ENCODE results near the gene RAB40A. TPM values are rescaled to one million over a fixed set of nuclear protein-coding genes. Genes with fewer than 3 reads are reported as not detected.
A peak's percentile ranks its signal among the peaks of the same experiment; 100 is the strongest.

The RAB40A gene, protein sequence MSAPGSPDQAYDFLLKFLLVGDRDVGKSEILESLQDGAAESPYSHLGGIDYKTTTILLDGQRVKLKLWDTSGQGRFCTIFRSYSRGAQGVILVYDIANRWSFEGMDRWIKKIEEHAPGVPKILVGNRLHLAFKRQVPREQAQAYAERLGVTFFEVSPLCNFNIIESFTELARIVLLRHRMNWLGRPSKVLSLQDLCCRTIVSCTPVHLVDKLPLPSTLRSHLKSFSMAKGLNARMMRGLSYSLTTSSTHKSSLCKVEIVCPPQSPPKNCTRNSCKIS
- not detected in 2 replicates for total RNA-seq (2014; rRNA removed; shearing (Covaris generic); ENCODE audit: low replicate concordance)

GRCh38 chrX:103519389-103519788, at the start of gene RAB40A:
RAB40A (minus strand) TSS chrX:103519489; CDS start chrX:103500756, 18,733 bp downstream.
- H3K36me3 ChIP-seq = no peaks in the 10 kb centered on the region
- no peaks in the 10 kb centered on the region for H3K9me3 ChIP-seq
- no peak within 1 kb of the TSS for H3K4me3 ChIP-seq
- no peak for DNase-seq
- no peaks in the 10 kb centered on the region for H3K27me3 ChIP-seq

- H3K4me3 ChIP-seq = no peak overlapping the region
- DNase-seq = no peak
These were observed 46.5 kb upstream of the RAB40A start for GRCh38 chrX:103565752-103566151.

DNA sequence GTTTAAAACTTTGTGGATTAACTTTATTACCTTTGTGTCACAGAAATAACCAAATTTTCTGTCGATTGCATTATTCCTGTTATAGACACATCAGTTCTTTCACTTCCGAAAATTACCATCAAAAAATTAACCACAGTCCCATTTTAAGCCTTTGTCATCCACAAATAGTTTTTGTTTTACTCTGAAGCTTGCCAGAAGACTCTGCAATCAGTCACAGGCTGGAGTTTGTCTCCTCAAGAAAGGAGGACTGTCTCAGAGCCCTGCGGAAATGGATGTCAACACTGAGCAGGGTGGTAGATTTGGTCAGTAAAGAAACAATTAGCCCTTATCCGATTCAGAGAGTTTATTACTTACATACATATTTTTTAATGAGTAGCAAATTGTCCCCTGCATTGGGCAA, 45.9 kb upstream of the RAB40A start:
- Histone ChIP-seq H3K9me3 (no peaks in the 10 kb centered on the region), H3K27me3 (no peaks in the 10 kb centered on the region), H3K4me3 (no peak overlapping the region), H3K36me3 (no peaks in the 10 kb centered on the region)
- DNase-seq = no peak

More at GRCh38 chrX:103565752-103566151, 46.5 kb upstream of the RAB40A start:
- Histone ChIP-seq H3K36me3 (no peaks in the 10 kb centered on the region), H3K9me3 (no peaks in the 10 kb centered on the region), H3K27me3 (no peaks in the 10 kb centered on the region)

- no peaks in the 10 kb centered on the region for H3K36me3 ChIP-seq
- DNase-seq = no peak
- H3K4me3 ChIP-seq = no peak overlapping the region
These were observed 43.5 kb upstream of the RAB40A start for GRCh38 chrX:103562801-103563200.

DNA sequence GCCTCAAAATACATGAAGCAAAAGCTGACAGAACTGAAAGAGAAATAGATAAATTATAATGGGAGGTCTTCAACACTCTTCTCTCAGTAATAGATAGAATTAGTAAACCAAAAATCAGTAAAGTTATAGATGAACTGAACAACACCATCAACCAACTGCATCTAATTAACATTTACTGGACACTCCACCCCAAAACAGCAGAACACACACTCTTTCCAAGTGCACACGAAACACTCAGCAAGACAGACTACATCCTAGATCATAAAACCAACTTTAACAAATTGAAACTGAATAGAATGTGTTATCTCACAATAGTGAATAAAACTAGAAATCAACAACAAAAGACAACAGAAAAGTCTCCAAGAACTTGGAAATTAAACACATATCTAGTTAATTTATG, 41.0 kb upstream of the RAB40A start:
- DNase-seq = no peak
- Histone ChIP-seq H3K9me3 (no peaks in the 10 kb centered on the region), H3K4me3 (no peak overlapping the region), H3K27me3 (no peaks in the 10 kb centered on the region), H3K36me3 (no peaks in the 10 kb centered on the region)

More at GRCh38 chrX:103562801-103563200, 43.5 kb upstream of the RAB40A start:
- no peaks in the 10 kb centered on the region for H3K27me3 ChIP-seq
- H3K9me3 ChIP-seq = no peaks in the 10 kb centered on the region

DNA sequence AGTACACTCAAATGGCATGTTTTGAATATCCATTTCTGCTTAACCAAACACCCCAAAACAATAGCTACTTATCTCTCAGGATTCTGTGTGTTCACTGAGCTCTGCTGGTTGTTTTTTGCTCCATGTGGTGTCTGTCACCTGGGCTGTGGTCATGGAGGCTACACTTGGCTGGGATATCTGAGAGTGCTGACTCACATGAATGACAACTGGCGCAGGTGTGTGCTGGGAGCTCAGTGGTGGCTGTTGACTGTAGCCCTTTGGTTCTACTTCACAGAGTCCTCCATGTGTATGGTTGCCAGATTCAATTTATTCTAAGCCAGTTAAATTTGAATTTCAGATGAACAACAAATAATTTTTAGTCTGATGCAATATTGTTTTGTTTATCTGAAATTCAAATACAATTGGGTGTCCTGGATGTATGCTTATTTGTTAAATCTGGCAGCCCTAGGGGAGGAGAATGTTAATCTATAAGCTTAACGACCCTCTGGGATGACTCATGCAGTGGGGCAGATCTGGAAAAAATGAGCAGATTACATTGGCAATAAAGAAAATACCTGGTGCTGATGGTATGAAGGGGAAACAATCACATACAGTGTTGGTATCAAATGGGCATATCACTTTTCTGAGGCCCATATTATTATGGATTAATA, 37.8 kb upstream of the RAB40A start:
- no peaks in the 10 kb centered on the region for H3K27me3 ChIP-seq
- no peak overlapping the region for H3K4me3 ChIP-seq
- H3K36me3 ChIP-seq = no peaks in the 10 kb centered on the region
- H3K9me3 ChIP-seq = no peaks in the 10 kb centered on the region
- DNase-seq = no peak

- no peaks in the 10 kb centered on the region for H3K27me3 ChIP-seq
- no peak for DNase-seq
- H3K36me3 ChIP-seq = no peaks in the 10 kb centered on the region
- no peaks in the 10 kb centered on the region for H3K9me3 ChIP-seq
- no peak overlapping the region for H3K4me3 ChIP-seq
These were observed 35.6 kb upstream of the RAB40A start for GRCh38 chrX:103554687-103555424.

- Histone ChIP-seq H3K4me3 (no peak overlapping the region), H3K9me3 (no peaks in the 10 kb centered on the region), H3K27me3 (no peaks in the 10 kb centered on the region), H3K36me3 (no peaks in the 10 kb centered on the region)
- DNase-seq = no peak
These were observed 32.9 kb upstream of the RAB40A start for GRCh38 chrX:103552236-103552635.

- no peaks in the 10 kb centered on the region for H3K36me3 ChIP-seq
- H3K27me3 ChIP-seq = no peaks in the 10 kb centered on the region
- peak; percentile 31 for DNase-seq
- H3K4me3 ChIP-seq = no peak overlapping the region
- H3K9me3 ChIP-seq = no peaks in the 10 kb centered on the region
These were observed 31.2 kb upstream of the RAB40A start for GRCh38 chrX:103550415-103551051.

GRCh38 chrX:103549916-103550315, 30.6 kb upstream of the RAB40A start:
- H3K4me3 ChIP-seq = no peak overlapping the region
- H3K36me3 ChIP-seq = no peaks in the 10 kb centered on the region
- no peak for DNase-seq
- H3K27me3 ChIP-seq = no peaks in the 10 kb centered on the region
- H3K9me3 ChIP-seq = no peaks in the 10 kb centered on the region

GRCh38 chrX:103540145-103540544, 20.9 kb upstream of the RAB40A start:
- H3K4me3 ChIP-seq = no peak overlapping the region
- no peaks in the 10 kb centered on the region for H3K27me3 ChIP-seq
- DNase-seq = no peak
- no peaks in the 10 kb centered on the region for H3K36me3 ChIP-seq
- H3K9me3 ChIP-seq = no peaks in the 10 kb centered on the region

GRCh38 chrX:103539695-103540094, 20.4 kb upstream of the RAB40A start:
- no peak for DNase-seq
- no peaks in the 10 kb centered on the region for H3K9me3 ChIP-seq

GRCh38 chrX:103538728-103539127, 19.4 kb upstream of the RAB40A start:
- H3K27me3 ChIP-seq = no peaks in the 10 kb centered on the region
- DNase-seq = no peak
- no peak overlapping the region for H3K4me3 ChIP-seq
- no peaks in the 10 kb centered on the region for H3K36me3 ChIP-seq
- no peaks in the 10 kb centered on the region for H3K9me3 ChIP-seq

More at GRCh38 chrX:103539695-103540094, 20.4 kb upstream of the RAB40A start:
- H3K27me3 ChIP-seq = no peaks in the 10 kb centered on the region
- H3K36me3 ChIP-seq = no peaks in the 10 kb centered on the region
- no peak overlapping the region for H3K4me3 ChIP-seq

GRCh38 chrX:103537871-103538387, 18.6 kb upstream of the RAB40A start:
- no peak for DNase-seq
- Histone ChIP-seq H3K36me3 (no peaks in the 10 kb centered on the region), H3K9me3 (no peaks in the 10 kb centered on the region), H3K4me3 (no peak overlapping the region), H3K27me3 (no peaks in the 10 kb centered on the region)

DNA sequence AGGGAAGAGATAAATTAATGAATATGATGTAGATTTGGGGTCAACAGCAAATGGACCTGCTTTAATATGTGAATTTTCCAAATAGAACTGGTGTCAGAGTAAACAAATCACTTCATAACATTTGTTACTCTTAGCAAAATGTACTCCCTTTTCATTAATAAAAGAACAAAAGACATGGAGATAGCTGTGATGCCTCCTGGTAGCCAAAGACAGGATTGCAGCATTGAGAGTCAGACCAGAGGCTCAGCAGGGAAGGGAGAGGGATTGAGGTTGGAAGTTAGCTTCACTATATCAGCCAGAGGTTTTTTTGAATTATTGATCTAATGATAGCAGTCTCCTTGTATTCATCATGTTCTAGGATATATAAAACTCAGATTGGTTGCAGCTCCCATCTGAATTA, 17.4 kb upstream of the RAB40A start:
- Histone ChIP-seq H3K27me3 (no peaks in the 10 kb centered on the region), H3K9me3 (no peaks in the 10 kb centered on the region), H3K4me3 (no peak overlapping the region), H3K36me3 (no peaks in the 10 kb centered on the region)
- no peak for DNase-seq

DNA sequence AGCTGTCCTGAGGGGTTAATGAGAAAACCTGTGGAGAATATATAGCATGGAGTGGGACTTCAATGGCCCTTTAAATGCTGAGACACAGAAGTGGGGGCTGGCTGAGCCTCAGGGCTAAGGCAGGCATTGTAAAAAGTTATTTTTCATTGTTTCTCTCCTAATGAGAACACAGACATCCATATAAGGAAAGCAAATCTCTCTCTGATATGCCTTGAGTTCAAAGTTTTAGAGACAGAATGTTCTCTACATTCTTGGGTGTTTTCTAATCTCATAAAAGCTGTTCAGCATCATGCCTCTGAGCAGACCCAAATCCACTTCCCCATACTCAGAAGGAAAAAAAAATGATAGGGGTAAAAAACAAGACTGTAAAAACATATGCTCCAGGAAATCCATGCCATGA, 16.8 kb upstream of the RAB40A start:
- Histone ChIP-seq H3K9me3 (no peaks in the 10 kb centered on the region), H3K36me3 (no peaks in the 10 kb centered on the region), H3K4me3 (no peak overlapping the region), H3K27me3 (no peaks in the 10 kb centered on the region)
- DNase-seq = no peak

DNA sequence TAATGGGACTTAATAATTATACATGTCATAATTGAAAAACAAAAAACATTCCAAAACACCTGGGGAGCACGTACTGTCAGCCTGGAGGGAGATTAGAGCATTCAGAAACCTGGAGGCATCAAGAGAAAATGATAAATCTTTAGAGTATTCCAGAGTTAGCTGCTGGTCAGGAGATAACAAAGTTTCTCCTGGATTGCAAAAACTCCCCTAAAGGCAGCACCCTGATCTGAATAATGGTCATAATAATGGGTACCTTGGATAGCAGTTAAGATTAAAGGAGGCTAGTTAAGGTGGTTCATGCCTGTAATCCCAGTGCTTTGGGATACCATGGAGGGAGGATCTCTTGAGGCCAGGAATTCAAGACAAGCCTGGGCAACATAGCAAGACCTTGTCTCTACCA, 15.9 kb upstream of the RAB40A start:
- no peaks in the 10 kb centered on the region for H3K9me3 ChIP-seq
- no peak for DNase-seq
- no peak overlapping the region for H3K4me3 ChIP-seq
- H3K27me3 ChIP-seq = no peaks in the 10 kb centered on the region
- H3K36me3 ChIP-seq = no peaks in the 10 kb centered on the region
